LNCAP (cell line): ENCODE measurements around the gene KCNC1.

Experiments used
- CTCF ChIP-seq: fragments of 450-650 bp; IDR thresholded peaks from 2 replicates; pipeline ENCODE4 v1.5.1; 2017; ENCODE audit warnings: mild to moderate bottlenecking

Gene KCNC1

GRCh38 chr11:17765356-17766072 lies 30.9 kb downstream of the KCNC1 start:
- no peak for TF ChIP-seq CTCF

- TF ChIP-seq CTCF = no peak
Measured at GRCh38 chr11:17766073-17766359, 31.4 kb downstream of the KCNC1 start.

GRCh38 chr11:17766590-17766989 lies 32.0 kb downstream of the KCNC1 start:
- TF ChIP-seq CTCF = no peak

- no peak for TF ChIP-seq CTCF
Measured at GRCh38 chr11:17767301-17767885, 32.8 kb downstream of the KCNC1 start.

GRCh38 chr11:17767914-17768313 lies 33.3 kb downstream of the KCNC1 start:
- no peak for TF ChIP-seq CTCF

- no peak for TF ChIP-seq CTCF
Measured at GRCh38 chr11:17768547-17768946, 34.0 kb downstream of the KCNC1 start.

GRCh38 chr11:17769218-17769617 lies 34.6 kb downstream of the KCNC1 start:
- no peak for TF ChIP-seq CTCF
